ENCODE measurements around the gene RMDN3.

RMDN3 gene

DNA sequence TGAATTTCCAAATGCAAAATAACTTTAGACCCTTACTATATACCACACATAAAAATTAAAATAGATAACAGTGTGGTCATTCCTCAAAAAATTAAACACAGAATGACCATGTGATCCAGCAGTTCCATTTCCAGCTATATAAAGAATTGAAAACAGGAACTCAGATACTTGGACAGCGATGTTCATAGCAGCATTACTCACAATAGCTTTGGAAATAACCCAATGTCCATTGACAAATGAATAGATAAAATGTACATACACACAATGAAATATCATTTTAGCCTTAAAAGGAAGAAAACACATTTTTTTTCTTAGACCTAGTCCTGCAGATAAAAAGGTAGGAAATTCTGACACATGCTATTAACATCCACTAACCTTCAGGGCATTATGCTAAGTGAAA, 33.4 kb downstream of the RMDN3 start:
- 0 out of 2 replicates have a peak, but pooled peaks cover 12% of the 10 kb centered on the region for H3K79me2 ChIP-seq (ENCODE audit: insufficient read depth, low read length)
- peaks cover 74% of the 10 kb centered on the region for H3K36me3 ChIP-seq (ENCODE audit: insufficient read depth, low read length)
- no peak overlapping the region for H3K4me3 ChIP-seq (ENCODE audit: low read depth in 1 of 2, low read length in 2 of 2)
- no peaks in the 10 kb centered on the region for H4K20me1 ChIP-seq (ENCODE audit: insufficient read depth, low read length)
- TF ChIP-seq, protein P1, sequence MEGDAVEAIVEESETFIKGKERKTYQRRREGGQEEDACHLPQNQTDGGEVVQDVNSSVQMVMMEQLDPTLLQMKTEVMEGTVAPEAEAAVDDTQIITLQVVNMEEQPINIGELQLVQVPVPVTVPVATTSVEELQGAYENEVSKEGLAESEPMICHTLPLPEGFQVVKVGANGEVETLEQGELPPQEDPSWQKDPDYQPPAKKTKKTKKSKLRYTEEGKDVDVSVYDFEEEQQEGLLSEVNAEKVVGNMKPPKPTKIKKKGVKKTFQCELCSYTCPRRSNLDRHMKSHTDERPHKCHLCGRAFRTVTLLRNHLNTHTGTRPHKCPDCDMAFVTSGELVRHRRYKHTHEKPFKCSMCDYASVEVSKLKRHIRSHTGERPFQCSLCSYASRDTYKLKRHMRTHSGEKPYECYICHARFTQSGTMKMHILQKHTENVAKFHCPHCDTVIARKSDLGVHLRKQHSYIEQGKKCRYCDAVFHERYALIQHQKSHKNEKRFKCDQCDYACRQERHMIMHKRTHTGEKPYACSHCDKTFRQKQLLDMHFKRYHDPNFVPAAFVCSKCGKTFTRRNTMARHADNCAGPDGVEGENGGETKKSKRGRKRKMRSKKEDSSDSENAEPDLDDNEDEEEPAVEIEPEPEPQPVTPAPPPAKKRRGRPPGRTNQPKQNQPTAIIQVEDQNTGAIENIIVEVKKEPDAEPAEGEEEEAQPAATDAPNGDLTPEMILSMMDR (IDR thresholded peaks at IDR 0.05; ENCODE audit: borderline replicate concordance, extremely low read depth, low read length, poor library complexity, severe bottlenecking) = no peak
- TF ChIP-seq EZH2 (IDR thresholded peaks at IDR 0.05; ENCODE audit: borderline replicate concordance, low read depth, low read length, severe bottlenecking) = no peak
- no peaks in the 10 kb centered on the region for H3K9me3 ChIP-seq (ENCODE audit: insufficient read depth, low read length, severe bottlenecking)
- H2AFZ ChIP-seq (ENCODE audit: low read depth, low read length) = no peak overlapping the region
- ATAC-seq (ENCODE audit: insufficient read depth, low read depth) (no peak), DNase-seq (no peak)
- H3K9ac ChIP-seq (ENCODE audit: low read depth, low read length) = no peak overlapping the region
- H3K4me1 ChIP-seq (ENCODE audit: insufficient read depth, low read length) = no peaks in the 10 kb centered on the region
- H3K27ac ChIP-seq (ENCODE audit: low read length) = no peak overlapping the region
- no peaks in the 10 kb centered on the region for H3K27me3 ChIP-seq (ENCODE audit: insufficient read depth, low read length, poor library complexity)
- H3K4me2 ChIP-seq (ENCODE audit: insufficient read depth, low read length) = no peak overlapping the region

GRCh38 chr15:40716165-40716564, 38.9 kb downstream of the RMDN3 start:
- Histone ChIP-seq H3K79me2 (ENCODE audit: insufficient read depth, low read length) (peaks cover 21% of the 10 kb centered on the region), H3K36me3 (ENCODE audit: insufficient read depth, low read length) (peaks cover 78% of the 10 kb centered on the region), H3K4me1 (ENCODE audit: insufficient read depth, low read length) (no peaks in the 10 kb centered on the region), H3K9me3 (ENCODE audit: insufficient read depth, low read length, severe bottlenecking) (no peaks in the 10 kb centered on the region), H3K4me2 (ENCODE audit: insufficient read depth, low read length) (no peak overlapping the region), H2AFZ (ENCODE audit: low read depth, low read length) (no peak overlapping the region), H4K20me1 (ENCODE audit: insufficient read depth, low read length) (peaks cover 5% of the 10 kb centered on the region; the same call in 1 of the 2 replicates), H3K27me3 (ENCODE audit: insufficient read depth, low read length, poor library complexity) (no peaks in the 10 kb centered on the region), H3K9ac (ENCODE audit: low read depth, low read length) (no peak overlapping the region), H3K27ac (ENCODE audit: low read length) (no peak overlapping the region), H3K4me3 (ENCODE audit: low read depth in 1 of 2, low read length in 2 of 2) (no peak overlapping the region)
- ATAC-seq (ENCODE audit: insufficient read depth, low read depth) (no peak), DNase-seq (no peak)
- TF ChIP-seq EZH2 (IDR thresholded peaks at IDR 0.05; ENCODE audit: borderline replicate concordance, low read depth, low read length, severe bottlenecking) = no peak
- TF ChIP-seq, protein P1 (IDR thresholded peaks at IDR 0.05; ENCODE audit: borderline replicate concordance, extremely low read depth, low read length, poor library complexity, severe bottlenecking) = no peak

DNA sequence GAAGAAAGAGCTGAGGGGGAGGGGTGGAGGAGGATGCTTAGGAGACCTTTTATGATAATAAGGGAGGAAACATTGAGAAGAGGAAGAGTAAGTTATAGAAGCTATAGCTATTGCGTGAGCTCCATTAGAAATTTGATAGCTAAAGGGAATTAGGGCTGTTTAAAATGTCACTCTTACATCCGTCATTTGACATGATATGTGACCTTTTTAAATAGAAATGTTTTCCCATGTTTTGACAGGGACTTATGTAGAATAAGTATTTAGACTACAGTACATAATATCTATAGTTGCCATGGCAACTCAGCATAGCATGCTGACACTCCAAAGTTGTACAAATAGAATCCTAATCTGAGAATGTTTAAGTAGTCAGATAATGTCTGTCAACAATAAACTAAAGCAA, 40.9 kb downstream of the RMDN3 start:
- ATAC-seq (ENCODE audit: insufficient read depth, low read depth) = no peak
- no peaks in the 10 kb centered on the region for H3K27me3 ChIP-seq (ENCODE audit: insufficient read depth, low read length, poor library complexity)
- DNase-seq = no peak
- TF ChIP-seq EZH2 (IDR thresholded peaks at IDR 0.05; ENCODE audit: borderline replicate concordance, low read depth, low read length, severe bottlenecking) = no peak
- TF ChIP-seq, protein P1 (IDR thresholded peaks at IDR 0.05; ENCODE audit: borderline replicate concordance, extremely low read depth, low read length, poor library complexity, severe bottlenecking) = no peak
- no peak overlapping the region for H3K4me2 ChIP-seq (ENCODE audit: insufficient read depth, low read length)
- H3K4me3 ChIP-seq (ENCODE audit: low read depth in 1 of 2, low read length in 2 of 2) = no peak overlapping the region
- H3K79me2 ChIP-seq (ENCODE audit: insufficient read depth, low read length) = peaks cover 21% of the 10 kb centered on the region
- H3K27ac ChIP-seq (ENCODE audit: low read length) = no peak overlapping the region
- no peaks in the 10 kb centered on the region for H3K4me1 ChIP-seq (ENCODE audit: insufficient read depth, low read length)
- H4K20me1 ChIP-seq (ENCODE audit: insufficient read depth, low read length) = peaks cover 5% of the 10 kb centered on the region; the same call in 1 of the 2 replicates
- H2AFZ ChIP-seq (ENCODE audit: low read depth, low read length) = no peak overlapping the region
- no peaks in the 10 kb centered on the region for H3K9me3 ChIP-seq (ENCODE audit: insufficient read depth, low read length, severe bottlenecking)
- no peak overlapping the region for H3K9ac ChIP-seq (ENCODE audit: low read depth, low read length)
- peaks cover 75% of the 10 kb centered on the region for H3K36me3 ChIP-seq (ENCODE audit: insufficient read depth, low read length)

GRCh38 chr15:40706121-40706520, 48.9 kb downstream of the RMDN3 start:
- no peak overlapping the region for H3K27ac ChIP-seq (ENCODE audit: low read length)
- peaks cover 80% of the 10 kb centered on the region for H3K36me3 ChIP-seq (ENCODE audit: insufficient read depth, low read length)
- no peaks in the 10 kb centered on the region for H4K20me1 ChIP-seq (ENCODE audit: insufficient read depth, low read length)

More at GRCh38 chr15:40706121-40706520, 48.9 kb downstream of the RMDN3 start:
- H3K27me3 ChIP-seq (ENCODE audit: insufficient read depth, low read length, poor library complexity) = no peaks in the 10 kb centered on the region
- ATAC-seq (ENCODE audit: insufficient read depth, low read depth) (no peak), DNase-seq (no peak)
- no peak overlapping the region for H2AFZ ChIP-seq (ENCODE audit: low read depth, low read length)
- no peak overlapping the region for H3K4me3 ChIP-seq (ENCODE audit: low read depth in 1 of 2, low read length in 2 of 2)
- H3K4me2 ChIP-seq (ENCODE audit: insufficient read depth, low read length) = no peak overlapping the region
- no peak overlapping the region for H3K9ac ChIP-seq (ENCODE audit: low read depth, low read length)
- H3K79me2 ChIP-seq (ENCODE audit: insufficient read depth, low read length) = peaks cover 19% of the 10 kb centered on the region; the same call in 1 of the 2 replicates
- H3K9me3 ChIP-seq (ENCODE audit: insufficient read depth, low read length, severe bottlenecking) = no peaks in the 10 kb centered on the region
- H3K4me1 ChIP-seq (ENCODE audit: insufficient read depth, low read length) = no peaks in the 10 kb centered on the region
- no peak for TF ChIP-seq EZH2 (IDR thresholded peaks at IDR 0.05; ENCODE audit: borderline replicate concordance, low read depth, low read length, severe bottlenecking)
- TF ChIP-seq, protein P1 (IDR thresholded peaks at IDR 0.05; ENCODE audit: borderline replicate concordance, extremely low read depth, low read length, poor library complexity, severe bottlenecking) = no peak
